Parathyroid adenoma (tissue), 2 donors: Measurements from ENCODE around the gene EMD.

Source experiments
- H2AFZ ChIP-seq: fragments of 300-600 bp; sonication (generic); one replicate; pipeline ENCODE4 v1.7.0; 2017; ENCODE audit warnings: antibody characterized with exemption, mild to moderate bottlenecking
- H3K27ac ChIP-seq: fragments of 300-600 bp; sonication (generic); one replicate; pipeline ENCODE4 v1.7.0; 2017
- H3K27me3 ChIP-seq: fragments of 300-600 bp; sonication (generic); one replicate; pipeline ENCODE4 v1.7.0; 2017; ENCODE audit warnings: low read length; ENCODE audit not compliant: control insufficient read depth, insufficient read depth
- H3K36me3 ChIP-seq: fragments of 300-600 bp; sonication (generic); one replicate; pipeline ENCODE4 v1.7.0; 2017; ENCODE audit warnings: low read length; ENCODE audit not compliant: control insufficient read depth, insufficient read depth
- H3K4me1 ChIP-seq: fragments of 300-600 bp; sonication (generic); one replicate; pipeline ENCODE4 v1.7.0; 2017; ENCODE audit warnings: control low read depth
- H3K4me2 ChIP-seq: fragments of 300-600 bp; sonication (generic); one replicate; pipeline ENCODE4 v1.7.0; 2017; ENCODE audit warnings: low read length
- H3K4me3 ChIP-seq: fragments of 300-600 bp; sonication (generic); one replicate; pipeline ENCODE4 v1.7.0; 2017; ENCODE audit warnings: low read depth, low read length
- H3K79me2 ChIP-seq: fragments of 300-600 bp; sonication (generic); one replicate; pipeline ENCODE4 v1.7.0; 2017; ENCODE audit warnings: control low read depth
- H3K9ac ChIP-seq: fragments of 300-600 bp; sonication (generic); one replicate; pipeline ENCODE4 v1.7.0; 2017; ENCODE audit warnings: mild to moderate bottlenecking
- H3K9me3 ChIP-seq: fragments of 300-600 bp; sonication (generic); one replicate; pipeline ENCODE4 v1.7.0; 2017; ENCODE audit warnings: low read length; ENCODE audit not compliant: control insufficient read depth
- CTCF ChIP-seq: fragments of 300-600 bp; sonication (generic); IDR thresholded peaks from one replicate; pipeline ENCODE4 v1.7.0; 2017; ENCODE audit warnings: antibody characterized with exemption, mild to moderate bottlenecking
- donor health status: primary hyperparathyroidism.

EMD gene

GRCh38 chrX:154349979-154350378 is 29.1 kb upstream of the EMD start:
- Histone ChIP-seq H3K4me1 (no peaks in the 10 kb centered on the region), H3K9ac (no peak overlapping the region), H3K27ac (no peak overlapping the region), H3K4me3 (no peak overlapping the region), H3K79me2 (no peaks in the 10 kb centered on the region), H3K27me3 (no peaks in the 10 kb centered on the region), H3K4me2 (no peak overlapping the region), H3K36me3 (no peaks in the 10 kb centered on the region), H3K9me3 (no peaks in the 10 kb centered on the region), H2AFZ (no peak overlapping the region)
- TF ChIP-seq CTCF, result no peak

GRCh38 chrX:154350429-154351182 is 28.5 kb upstream of the EMD start:
- H3K27ac ChIP-seq, result no peak overlapping the region
- no peaks in the 10 kb centered on the region for H3K79me2 ChIP-seq
- H3K9ac ChIP-seq, result no peak overlapping the region
- TF ChIP-seq CTCF, result no peak
- H3K9me3 ChIP-seq, result no peaks in the 10 kb centered on the region
- H3K36me3 ChIP-seq, result no peaks in the 10 kb centered on the region
- no peak overlapping the region for H2AFZ ChIP-seq
- H3K4me3 ChIP-seq, result no peak overlapping the region
- H3K4me2 ChIP-seq, result no peak overlapping the region
- no peaks in the 10 kb centered on the region for H3K27me3 ChIP-seq
- H3K4me1 ChIP-seq, result no peaks in the 10 kb centered on the region

GRCh38 chrX:154351183-154352011 is 27.7 kb upstream of the EMD start:
- no peaks in the 10 kb centered on the region for H3K9me3 ChIP-seq
- H2AFZ ChIP-seq, result no peak overlapping the region
- H3K4me2 ChIP-seq, result no peak overlapping the region
- H3K4me3 ChIP-seq, result no peak overlapping the region
- no peaks in the 10 kb centered on the region for H3K4me1 ChIP-seq
- H3K79me2 ChIP-seq, result no peaks in the 10 kb centered on the region
- no peak overlapping the region for H3K9ac ChIP-seq
- no peaks in the 10 kb centered on the region for H3K36me3 ChIP-seq
- no peak for TF ChIP-seq CTCF
- no peaks in the 10 kb centered on the region for H3K27me3 ChIP-seq
- no peak overlapping the region for H3K27ac ChIP-seq

GRCh38 chrX:154352012-154352401 is 27.1 kb upstream of the EMD start:
- no peaks in the 10 kb centered on the region for H3K36me3 ChIP-seq

More at GRCh38 chrX:154352012-154352401, 27.1 kb upstream of the EMD start:
- Histone ChIP-seq H3K27me3 (no peaks in the 10 kb centered on the region), H3K4me1 (no peaks in the 10 kb centered on the region), H3K79me2 (no peaks in the 10 kb centered on the region), H3K4me3 (no peak overlapping the region), H2AFZ (no peak overlapping the region), H3K9me3 (no peaks in the 10 kb centered on the region), H3K4me2 (no peak overlapping the region), H3K27ac (no peak overlapping the region), H3K9ac (no peak overlapping the region)
- TF ChIP-seq CTCF, result no peak
